GM21360 (cell line): Measurements from ENCODE around the gene ROBO1.
"Not testable (repeated sequence)": the region's sequence is repeated elsewhere in the genome, so short reads cannot be mapped to it uniquely, and the experiment has no call there.

Experiments
- ATAC-seq: cut with Tn5 transposase; IDR thresholded peaks from one replicate; pipeline ENCODE4 v1.9.1; 2021; ENCODE audit warnings: mild to moderate bottlenecking, moderate library complexity; ENCODE audit not compliant: unreplicated experiment

ROBO1 gene

DNA sequence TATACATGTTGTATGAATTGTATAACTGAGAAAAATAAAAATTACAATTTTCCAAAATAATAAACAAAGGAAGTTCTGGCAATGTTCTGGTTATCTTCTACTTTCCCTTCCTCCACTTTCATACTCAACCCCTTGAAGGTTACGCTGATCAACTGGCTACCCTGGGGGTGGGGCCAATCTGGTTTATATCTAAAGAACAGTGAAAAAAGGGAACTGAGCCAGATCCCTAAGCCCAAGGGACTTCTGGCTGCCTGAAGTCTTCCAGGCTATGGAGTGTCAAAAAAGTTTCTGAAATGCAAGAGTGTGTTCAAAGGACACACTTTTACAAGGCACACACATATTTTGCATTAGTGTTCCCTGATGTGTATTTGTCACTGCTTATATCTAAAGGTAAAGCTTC lies 591.9 kb downstream of the ROBO1 start:
- ATAC-seq, result no peak

DNA sequence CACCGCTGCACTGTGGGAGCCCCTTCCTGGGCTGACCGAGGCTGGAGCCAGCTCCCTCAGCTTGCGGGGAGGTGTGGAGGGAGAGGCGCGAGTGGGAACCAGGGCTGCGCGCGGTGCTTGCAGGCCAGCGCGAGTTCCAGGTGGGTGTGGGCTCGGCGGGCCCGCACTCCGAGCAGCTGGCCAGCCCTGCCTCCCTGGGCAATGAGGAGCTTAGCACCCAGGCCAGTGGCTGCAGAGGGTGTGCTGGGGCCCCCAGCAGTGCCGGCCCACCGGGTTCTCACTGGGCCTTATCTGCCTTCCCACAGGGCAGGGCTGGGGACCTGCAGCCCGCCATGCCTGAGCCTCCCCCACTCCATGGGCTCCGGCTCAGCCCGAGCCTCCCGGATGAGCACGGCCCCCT lies 594.5 kb downstream of the ROBO1 start:
- ATAC-seq, result not testable (repeated sequence)

GRCh38 chr3:79172241-79172640 lies 595.6 kb downstream of the ROBO1 start:
- ATAC-seq, result no peak

- ATAC-seq, result no peak
Observed at GRCh38 chr3:79170021-79170420, 597.8 kb downstream of the ROBO1 start.

- ATAC-seq, result no peak
Observed at GRCh38 chr3:79167651-79168416, 600.0 kb downstream of the ROBO1 start.

DNA sequence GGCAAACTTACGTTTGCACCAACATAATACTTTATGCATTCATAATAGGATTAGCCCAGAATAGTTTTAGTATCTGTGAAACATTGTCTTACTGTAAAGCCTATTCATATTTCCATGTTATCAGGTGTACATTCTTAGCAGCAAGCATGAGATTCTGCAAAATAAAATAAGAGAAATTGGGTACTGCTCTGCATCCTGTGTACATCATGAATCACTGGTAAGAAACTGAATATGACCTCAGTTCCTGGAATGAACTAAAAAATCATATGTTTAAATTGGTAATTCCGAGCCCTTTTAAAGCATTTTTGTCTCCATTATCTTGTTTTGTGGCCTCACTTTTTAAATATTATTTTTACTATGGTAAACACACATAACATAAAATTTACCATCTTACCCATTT lies 605.1 kb downstream of the ROBO1 start:
- ATAC-seq, result no peak

DNA sequence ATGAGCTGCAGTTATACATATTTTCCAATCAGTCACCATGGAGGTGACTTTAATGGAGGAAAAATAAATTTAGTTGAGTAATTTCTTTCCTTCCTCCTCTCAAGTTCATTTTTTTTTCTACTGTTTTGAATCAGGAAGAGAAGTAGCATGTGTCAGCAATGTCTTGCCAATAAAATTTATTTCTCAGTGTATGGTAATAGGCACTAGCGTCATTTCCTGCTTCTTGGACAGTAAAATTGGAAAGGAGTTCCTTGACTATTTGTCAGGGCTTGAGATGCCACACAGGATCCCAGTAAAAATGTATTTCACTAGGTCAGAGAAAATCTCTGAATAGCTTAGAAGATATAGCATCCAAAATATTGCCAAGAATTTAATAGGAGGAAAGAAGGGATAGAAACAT lies 605.9 kb downstream of the ROBO1 start:
- ATAC-seq, result no peak

DNA sequence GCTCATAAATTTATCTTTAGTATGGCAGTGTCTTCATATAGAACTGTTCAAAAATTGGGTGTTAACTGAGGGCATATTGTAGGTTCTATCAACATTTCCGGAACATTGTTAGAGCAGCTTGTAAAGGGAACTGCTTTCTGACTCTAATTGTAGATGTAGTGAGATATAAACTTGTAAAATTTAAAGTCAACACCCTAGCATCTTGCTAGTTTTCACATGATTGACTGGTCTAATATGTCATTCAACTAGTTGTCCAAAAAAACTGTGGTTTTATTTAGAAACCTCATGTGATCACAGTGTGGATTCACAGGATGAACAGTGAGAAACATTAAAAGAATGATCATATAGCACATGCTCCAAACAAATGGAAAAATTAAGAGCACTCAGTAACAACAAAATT lies 607.4 kb downstream of the ROBO1 start:
- ATAC-seq, result no peak

DNA sequence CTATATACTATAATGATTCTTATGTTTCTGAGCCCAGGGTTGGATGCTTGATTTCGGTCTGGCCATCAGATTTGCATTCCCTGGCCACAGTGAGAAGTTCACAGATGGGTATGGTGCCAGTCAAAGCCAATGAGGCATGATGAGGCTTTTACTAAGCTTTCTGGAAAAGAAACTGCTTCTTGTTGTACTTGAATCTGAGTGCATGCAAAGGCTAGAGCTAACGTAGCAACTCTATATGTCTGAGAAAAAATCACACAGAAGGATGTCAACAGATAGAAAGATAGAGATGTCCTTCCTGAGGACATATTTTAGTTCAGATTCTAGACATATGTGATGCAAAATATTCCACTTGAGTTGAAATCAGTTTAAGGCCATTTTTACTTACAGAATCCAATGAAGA lies 608.1 kb downstream of the ROBO1 start:
- ATAC-seq, result no peak

GRCh38 chr3:79157191-79157590 lies 610.6 kb downstream of the ROBO1 start:
- ATAC-seq, result no peak

DNA sequence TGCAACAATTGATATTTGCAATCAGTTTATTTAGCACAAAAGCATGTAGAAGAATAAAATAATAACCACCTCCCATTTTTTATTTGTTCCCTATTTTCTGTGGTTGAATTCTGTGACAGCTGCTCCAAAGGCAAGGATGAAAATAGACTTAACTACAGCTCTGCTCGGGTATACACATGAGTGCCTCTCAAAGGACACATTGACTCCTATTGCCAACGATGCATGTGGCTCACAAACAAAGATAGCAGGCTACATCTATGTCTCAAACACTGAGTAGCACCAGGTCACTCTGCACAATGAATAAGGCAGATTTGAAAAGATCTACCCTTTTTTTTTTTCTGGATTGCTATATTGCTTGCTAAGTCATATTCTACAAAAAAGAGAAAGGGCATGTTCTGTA lies 612.9 kb downstream of the ROBO1 start:
- ATAC-seq, result no peak

- no peak for ATAC-seq
Observed at GRCh38 chr3:79148786-79149185, 619.0 kb downstream of the ROBO1 start.

DNA sequence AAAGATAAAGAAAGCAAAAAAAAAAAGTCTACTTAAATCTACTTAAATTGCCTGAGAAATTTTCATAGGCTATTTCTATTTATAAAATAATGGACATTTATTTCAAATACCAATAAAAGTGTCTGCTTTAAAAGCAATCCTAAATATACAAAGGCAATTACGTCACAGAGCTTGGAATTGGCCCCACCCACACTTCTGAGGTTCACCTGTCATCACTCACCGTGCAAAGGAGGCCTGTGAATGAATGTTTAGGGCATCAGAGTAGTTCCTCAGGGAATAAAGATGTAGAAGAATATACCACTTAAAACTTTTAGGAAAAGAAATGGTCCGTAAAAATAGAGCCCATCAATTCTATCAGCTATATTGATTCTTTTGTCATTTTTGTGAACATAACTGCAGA lies 621.8 kb downstream of the ROBO1 start:
- no peak for ATAC-seq

- no peak for ATAC-seq
Observed at GRCh38 chr3:79140708-79141107, 627.1 kb downstream of the ROBO1 start.

- ATAC-seq, result no peak
Observed at GRCh38 chr3:79139395-79140068, 628.3 kb downstream of the ROBO1 start.

GRCh38 chr3:79125313-79125984 lies 642.3 kb downstream of the ROBO1 start:
- ATAC-seq, result no peak

- ATAC-seq, result no peak
Observed at GRCh38 chr3:79115458-79115857, 652.3 kb downstream of the ROBO1 start.

- no peak for ATAC-seq
Observed at GRCh38 chr3:79113876-79114275, 653.9 kb downstream of the ROBO1 start.

- no peak for ATAC-seq
Observed at GRCh38 chr3:79111375-79112052, 656.3 kb downstream of the ROBO1 start.

GRCh38 chr3:79109754-79110153 lies 658.0 kb downstream of the ROBO1 start:
- no peak for ATAC-seq

DNA sequence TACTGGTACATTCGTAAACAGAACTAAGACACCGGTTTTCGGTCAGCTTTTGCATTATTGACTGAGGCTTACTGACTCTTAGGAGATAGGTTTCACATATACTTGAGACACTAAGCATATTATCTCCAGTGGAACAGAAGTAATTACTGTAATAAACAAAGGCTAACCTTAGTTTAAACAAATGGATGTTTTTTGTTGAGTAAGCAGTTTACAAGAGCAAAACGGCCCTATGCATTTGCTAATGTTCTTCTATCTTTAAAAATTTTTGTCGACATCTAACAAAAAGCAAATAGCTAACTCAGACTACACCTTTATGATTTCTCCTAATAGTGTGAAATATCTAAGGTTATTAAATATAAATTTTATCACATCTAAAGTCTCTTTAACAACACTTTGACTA lies 664.5 kb downstream of the ROBO1 start:
- no peak for ATAC-seq
